Mucosa of stomach (tissue), 1 donor: ENCODE measurements around the gene TRAF3IP3.

Experiments used
- H3K27me3 ChIP-seq: one replicate; pipeline ENCODE4 v1.7.0; 2013; ENCODE audit warnings: mild to moderate bottlenecking, low read length; ENCODE audit not compliant: control insufficient read depth, insufficient read depth
- H3K36me3 ChIP-seq: one replicate; pipeline ENCODE4 v1.7.0; 2013; ENCODE audit warnings: low read length; ENCODE audit not compliant: control insufficient read depth, insufficient read depth
- H3K4me1 ChIP-seq: one replicate; pipeline ENCODE4 v1.7.0; 2013; ENCODE audit warnings: mild to moderate bottlenecking, low read length; ENCODE audit not compliant: control insufficient read depth, insufficient read depth
- H3K4me3 ChIP-seq: one replicate; pipeline ENCODE4 v1.7.0; 2013; ENCODE audit warnings: low read length
- H3K9ac ChIP-seq: one replicate; pipeline ENCODE4 v1.7.0; 2013; ENCODE audit warnings: mild to moderate bottlenecking, low read length, moderate library complexity
- H3K9me3 ChIP-seq: one replicate; pipeline ENCODE4 v1.7.0; 2013; ENCODE audit warnings: mild to moderate bottlenecking, low read length, moderate library complexity; ENCODE audit not compliant: control insufficient read depth
- donor health status: Pancreatic carcinoma.

The TRAF3IP3 gene

GRCh38 chr1:209741889-209742288 is 14.0 kb upstream of the TRAF3IP3 start:
- Histone ChIP-seq H3K9me3 (no peaks in the 10 kb centered on the region), H3K4me1 (peaks cover 1% of the 10 kb centered on the region), H3K27me3 (no peaks in the 10 kb centered on the region), H3K36me3 (no peaks in the 10 kb centered on the region), H3K9ac (no peak overlapping the region), H3K4me3 (no peak overlapping the region)

GRCh38 chr1:209742409-209743144 is 13.3 kb upstream of the TRAF3IP3 start:
- Histone ChIP-seq H3K9ac (no peak overlapping the region), H3K27me3 (no peaks in the 10 kb centered on the region), H3K36me3 (no peaks in the 10 kb centered on the region), H3K4me3 (no peak overlapping the region), H3K4me1 (peaks cover 8% of the 10 kb centered on the region), H3K9me3 (no peaks in the 10 kb centered on the region)

GRCh38 chr1:209743145-209743482 is 12.7 kb upstream of the TRAF3IP3 start:
- Histone ChIP-seq H3K9ac (no peak overlapping the region), H3K27me3 (no peaks in the 10 kb centered on the region), H3K4me3 (no peak overlapping the region), H3K36me3 (no peaks in the 10 kb centered on the region), H3K9me3 (no peaks in the 10 kb centered on the region), H3K4me1 (peaks cover 11% of the 10 kb centered on the region)

- Histone ChIP-seq H3K9me3 (no peaks in the 10 kb centered on the region), H3K4me1 (peaks cover 13% of the 10 kb centered on the region), H3K9ac (no peak overlapping the region), H3K4me3 (no peak overlapping the region), H3K36me3 (no peaks in the 10 kb centered on the region), H3K27me3 (no peaks in the 10 kb centered on the region)
Measured at GRCh38 chr1:209746451-209747165, 9.2 kb upstream of the TRAF3IP3 start.

- no peaks in the 10 kb centered on the region for H3K27me3 ChIP-seq
- peak overlapping the region; percentile 22 for H3K4me3 ChIP-seq
- H3K4me1 ChIP-seq = peaks cover 13% of the 10 kb centered on the region
- H3K9me3 ChIP-seq = no peaks in the 10 kb centered on the region
- H3K36me3 ChIP-seq = no peaks in the 10 kb centered on the region
- peak overlapping the region; percentile 31 for H3K9ac ChIP-seq
Measured at GRCh38 chr1:209747580-209748262, 8.1 kb upstream of the TRAF3IP3 start.

GRCh38 chr1:209748620-209749019 is 7.2 kb upstream of the TRAF3IP3 start:
- no peak overlapping the region for H3K9ac ChIP-seq
- H3K9me3 ChIP-seq = no peaks in the 10 kb centered on the region
- H3K4me1 ChIP-seq = peaks cover 13% of the 10 kb centered on the region
- H3K4me3 ChIP-seq = no peak overlapping the region
- no peaks in the 10 kb centered on the region for H3K27me3 ChIP-seq
- no peaks in the 10 kb centered on the region for H3K36me3 ChIP-seq

GRCh38 chr1:209749205-209749604 is 6.6 kb upstream of the TRAF3IP3 start:
- H3K9ac ChIP-seq = peak overlapping the region; percentile 15
- H3K27me3 ChIP-seq = no peaks in the 10 kb centered on the region
- no peak overlapping the region for H3K4me3 ChIP-seq
- no peaks in the 10 kb centered on the region for H3K36me3 ChIP-seq
- no peaks in the 10 kb centered on the region for H3K9me3 ChIP-seq
- peaks cover 13% of the 10 kb centered on the region for H3K4me1 ChIP-seq

GRCh38 chr1:209749670-209750323 is 6.1 kb upstream of the TRAF3IP3 start:
- Histone ChIP-seq H3K27me3 (no peaks in the 10 kb centered on the region), H3K36me3 (no peaks in the 10 kb centered on the region), H3K9me3 (no peaks in the 10 kb centered on the region)

GRCh38 chr1:209751627-209752231 is 4.1 kb upstream of the TRAF3IP3 start:
- Histone ChIP-seq H3K9me3 (no peaks in the 10 kb centered on the region), H3K36me3 (no peaks in the 10 kb centered on the region), H3K4me3 (no peak overlapping the region), H3K27me3 (no peaks in the 10 kb centered on the region), H3K9ac (no peak overlapping the region), H3K4me1 (peaks cover 16% of the 10 kb centered on the region)

More at GRCh38 chr1:209749670-209750323, 6.1 kb upstream of the TRAF3IP3 start:
- peak overlapping the region; percentile 15 for H3K9ac ChIP-seq
- peaks cover 13% of the 10 kb centered on the region for H3K4me1 ChIP-seq
- no peak overlapping the region for H3K4me3 ChIP-seq

GRCh38 chr1:209752890-209753289 is 3.0 kb upstream of the TRAF3IP3 start:
- peaks cover 10% of the 10 kb centered on the region for H3K4me1 ChIP-seq
- H3K4me3 ChIP-seq = no peak overlapping the region
- no peaks in the 10 kb centered on the region for H3K27me3 ChIP-seq
- no peaks in the 10 kb centered on the region for H3K36me3 ChIP-seq
- H3K9me3 ChIP-seq = no peaks in the 10 kb centered on the region
- H3K9ac ChIP-seq = no peak overlapping the region

GRCh38 chr1:209755256-209755655 is 597 bp upstream of the TRAF3IP3 start:
- H3K4me1 ChIP-seq = peaks cover 6% of the 10 kb centered on the region
- H3K36me3 ChIP-seq = no peaks in the 10 kb centered on the region
- H3K9me3 ChIP-seq = no peaks in the 10 kb centered on the region
- H3K9ac ChIP-seq = no peak overlapping the region
- no peak overlapping the region for H3K4me3 ChIP-seq
- H3K27me3 ChIP-seq = no peaks in the 10 kb centered on the region
